ENCODE measurements around the gene LIN7B. TPM values are rescaled to one million over a fixed set of nuclear protein-coding genes. Genes with fewer than 3 reads are reported as not detected.
A peak's percentile ranks its signal among the peaks of the same experiment; 100 is the strongest.

The LIN7B gene
- total RNA-seq, 2 donors from 2014 or later, result 11.8 to 14.6 TPM

DNA sequence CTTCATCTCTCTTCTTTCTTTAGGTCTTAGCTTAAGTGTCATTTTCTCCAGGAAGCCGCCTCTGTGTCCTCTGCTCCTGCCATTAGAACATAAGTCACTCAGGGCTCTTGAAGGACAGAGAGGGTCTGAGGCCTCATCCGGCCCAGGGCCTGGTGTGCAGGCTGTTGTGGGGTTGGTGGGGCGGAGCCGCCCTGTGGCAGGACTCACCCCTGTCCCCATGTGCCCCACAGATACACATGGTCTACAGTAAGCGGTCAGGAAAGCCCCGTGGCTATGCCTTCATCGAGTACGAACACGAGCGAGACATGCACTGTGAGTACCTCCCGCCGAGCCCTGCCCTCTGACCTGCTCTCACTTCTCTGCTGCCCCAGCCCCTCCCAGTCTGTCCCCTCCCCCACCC lies 13.0 kb upstream of the LIN7B start:
- no peaks in the 10 kb centered on the region for H3K4me1 ChIP-seq
- H3K9ac ChIP-seq (ENCODE audit: low read depth in 2 of 2, low read length in 2 of 2), result no peak overlapping the region
- no peak for DNase-seq
- H3K36me3 ChIP-seq, result peaks cover 29% of the 10 kb centered on the region
- H3K4me3 ChIP-seq, result no peak overlapping the region
- no peaks in the 10 kb centered on the region for H3K27me3 ChIP-seq
- no peak overlapping the region for H3K27ac ChIP-seq
- no peaks in the 10 kb centered on the region for H3K9me3 ChIP-seq
- TF ChIP-seq, protein P1, sequence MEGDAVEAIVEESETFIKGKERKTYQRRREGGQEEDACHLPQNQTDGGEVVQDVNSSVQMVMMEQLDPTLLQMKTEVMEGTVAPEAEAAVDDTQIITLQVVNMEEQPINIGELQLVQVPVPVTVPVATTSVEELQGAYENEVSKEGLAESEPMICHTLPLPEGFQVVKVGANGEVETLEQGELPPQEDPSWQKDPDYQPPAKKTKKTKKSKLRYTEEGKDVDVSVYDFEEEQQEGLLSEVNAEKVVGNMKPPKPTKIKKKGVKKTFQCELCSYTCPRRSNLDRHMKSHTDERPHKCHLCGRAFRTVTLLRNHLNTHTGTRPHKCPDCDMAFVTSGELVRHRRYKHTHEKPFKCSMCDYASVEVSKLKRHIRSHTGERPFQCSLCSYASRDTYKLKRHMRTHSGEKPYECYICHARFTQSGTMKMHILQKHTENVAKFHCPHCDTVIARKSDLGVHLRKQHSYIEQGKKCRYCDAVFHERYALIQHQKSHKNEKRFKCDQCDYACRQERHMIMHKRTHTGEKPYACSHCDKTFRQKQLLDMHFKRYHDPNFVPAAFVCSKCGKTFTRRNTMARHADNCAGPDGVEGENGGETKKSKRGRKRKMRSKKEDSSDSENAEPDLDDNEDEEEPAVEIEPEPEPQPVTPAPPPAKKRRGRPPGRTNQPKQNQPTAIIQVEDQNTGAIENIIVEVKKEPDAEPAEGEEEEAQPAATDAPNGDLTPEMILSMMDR (IDR thresholded peaks at IDR 0.05), result no peak
- intact Hi-C loops (cut with DNase I), result no loop called here

DNA sequence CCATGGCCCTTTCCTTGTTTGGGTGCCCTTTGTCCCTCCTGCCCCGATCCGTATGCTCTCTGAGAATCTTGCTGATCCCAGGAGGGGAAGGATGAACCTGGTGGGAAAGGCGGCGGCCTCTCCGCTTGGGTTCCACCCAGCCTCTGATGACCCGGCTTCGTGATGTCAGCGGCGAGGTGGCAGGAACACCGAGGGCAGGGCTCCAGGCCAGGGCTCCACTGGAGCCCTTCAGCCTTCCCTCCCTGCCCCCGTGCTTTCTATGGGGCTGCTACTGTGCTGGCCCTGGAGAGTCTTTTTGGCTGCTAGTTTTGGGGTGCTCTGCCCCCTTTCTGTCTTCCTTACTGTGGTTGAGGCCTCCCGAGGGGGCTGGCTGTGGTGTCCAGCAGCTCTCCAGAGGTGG lies 11.9 kb upstream of the LIN7B start:
- H3K9ac ChIP-seq (ENCODE audit: low read depth in 2 of 2, low read length in 2 of 2), result no peak overlapping the region
- TF ChIP-seq, protein P1 (IDR thresholded peaks at IDR 0.05), result no peak
- no peak overlapping the region for H3K27ac ChIP-seq
- no peaks in the 10 kb centered on the region for H3K9me3 ChIP-seq
- peaks cover 33% of the 10 kb centered on the region for H3K36me3 ChIP-seq
- no peak for DNase-seq
- H3K27me3 ChIP-seq, result no peaks in the 10 kb centered on the region
- H3K4me1 ChIP-seq, result no peaks in the 10 kb centered on the region
- intact Hi-C loops (cut with DNase I), result no loop called here
- no peak overlapping the region for H3K4me3 ChIP-seq

DNA sequence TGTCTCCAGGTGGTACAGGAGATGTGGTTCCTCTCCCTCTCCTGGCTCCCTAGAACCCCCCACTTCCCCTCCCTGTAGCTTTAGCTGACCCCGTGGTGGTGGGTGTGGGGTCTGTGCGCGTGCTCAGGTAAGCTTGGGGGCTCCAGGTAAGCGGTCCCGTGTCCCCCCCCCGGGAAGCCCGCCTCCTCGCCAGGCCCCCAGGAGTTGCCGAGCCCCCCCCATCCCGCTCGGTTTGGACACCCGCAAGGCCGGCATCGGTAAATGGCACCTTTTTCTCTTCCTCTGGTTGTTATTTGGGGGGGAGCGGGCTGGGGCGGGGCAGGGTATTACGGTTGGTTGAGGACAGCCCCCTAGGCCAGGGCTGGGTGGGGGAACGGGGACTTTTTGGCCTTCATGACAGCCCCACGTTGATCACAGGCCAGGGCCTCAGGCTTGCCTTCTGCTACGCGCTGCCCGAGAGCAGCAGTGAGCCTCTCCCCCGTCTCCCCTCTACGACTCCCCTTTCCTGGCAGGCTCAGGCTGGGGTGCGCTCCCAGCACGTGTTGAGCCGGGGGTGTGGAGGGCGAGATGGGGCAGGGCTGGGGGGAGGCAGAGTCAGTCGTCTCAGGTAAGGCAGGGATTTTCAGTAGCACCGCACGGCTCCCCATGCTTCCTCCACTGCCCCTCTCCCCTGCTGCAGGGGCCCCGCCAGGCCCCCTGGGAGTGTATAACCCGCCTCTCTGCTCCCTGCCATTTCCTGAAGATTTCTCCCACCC lies 10.7 kb upstream of the LIN7B start:
- no peak overlapping the region for H3K27ac ChIP-seq
- H3K4me3 ChIP-seq, result no peak overlapping the region
- H3K9me3 ChIP-seq, result no peaks in the 10 kb centered on the region
- H3K4me1 ChIP-seq, result no peaks in the 10 kb centered on the region
- intact Hi-C loops (cut with DNase I), result no loop called here
- DNase-seq, result no peak
- no peaks in the 10 kb centered on the region for H3K27me3 ChIP-seq
- TF ChIP-seq, protein P1 (IDR thresholded peaks at IDR 0.05), result no peak
- no peak overlapping the region for H3K9ac ChIP-seq (ENCODE audit: low read depth in 2 of 2, low read length in 2 of 2)
- peaks cover 44% of the 10 kb centered on the region for H3K36me3 ChIP-seq

DNA sequence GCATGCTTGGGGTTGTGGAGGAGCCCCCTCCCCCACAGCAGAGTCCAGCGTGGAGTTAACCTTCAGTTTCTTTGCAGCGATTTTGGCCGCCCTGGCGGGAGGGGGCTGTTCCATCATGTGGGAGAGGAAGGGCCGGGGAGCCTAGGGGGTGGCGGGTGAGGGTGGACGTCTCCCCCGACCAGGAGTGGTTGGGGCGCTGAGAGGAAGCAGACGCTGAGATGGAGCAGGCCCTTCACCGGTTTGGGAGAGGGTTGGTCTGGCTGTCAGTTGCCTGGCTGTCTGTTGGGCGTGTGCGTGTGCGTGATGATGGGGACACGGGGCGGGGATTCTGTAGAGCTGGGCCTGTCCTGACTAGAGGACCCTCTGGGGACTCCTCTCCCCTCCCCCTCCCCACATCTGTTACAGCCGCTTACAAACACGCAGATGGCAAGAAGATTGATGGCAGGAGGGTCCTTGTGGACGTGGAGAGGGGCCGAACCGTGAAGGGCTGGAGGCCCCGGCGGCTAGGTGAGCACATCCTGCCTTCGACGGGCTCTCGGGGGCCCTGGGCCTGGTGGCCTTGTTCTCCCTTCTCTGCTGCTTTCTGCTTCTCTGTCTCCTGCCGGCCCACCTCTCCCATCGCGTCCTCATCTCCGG lies 9.8 kb upstream of the LIN7B start:
- no peaks in the 10 kb centered on the region for H3K9me3 ChIP-seq
- no peak overlapping the region for H3K9ac ChIP-seq (ENCODE audit: low read depth in 2 of 2, low read length in 2 of 2)
- DNase-seq, result no peak
- intact Hi-C loops (cut with DNase I), result no loop called here
- no peaks in the 10 kb centered on the region for H3K4me1 ChIP-seq
- H3K27ac ChIP-seq, result no peak overlapping the region
- H3K27me3 ChIP-seq, result no peaks in the 10 kb centered on the region
- no peak overlapping the region for H3K4me3 ChIP-seq
- TF ChIP-seq, protein P1 (IDR thresholded peaks at IDR 0.05), result no peak
- H3K36me3 ChIP-seq, result peaks cover 41% of the 10 kb centered on the region

DNA sequence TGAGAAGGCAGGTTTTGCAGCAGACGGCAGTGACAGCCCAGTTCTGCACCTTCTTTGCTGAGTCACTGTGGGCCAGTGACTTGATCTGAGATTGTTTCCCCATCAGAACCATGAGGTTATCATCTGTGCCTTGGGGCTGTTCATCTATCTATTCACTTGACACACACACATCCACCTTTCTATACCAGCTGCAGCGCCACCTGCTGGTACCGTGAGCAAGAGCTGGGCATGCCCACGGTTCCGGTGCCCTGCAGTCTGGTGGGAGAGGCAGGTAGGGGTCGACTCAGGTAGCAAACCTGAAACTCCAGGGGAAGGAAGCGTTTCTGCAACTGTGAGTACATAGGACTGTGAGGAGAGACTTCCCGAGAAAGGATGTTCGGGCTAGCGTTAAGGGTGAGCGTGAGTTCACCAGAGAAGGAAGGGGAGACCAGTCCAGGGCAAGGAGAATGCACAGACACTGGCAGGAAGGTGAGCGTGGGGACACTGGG lies 7.5 kb upstream of the LIN7B start:
- Histone ChIP-seq H3K9me3 (no peaks in the 10 kb centered on the region), H3K9ac (ENCODE audit: low read depth in 2 of 2, low read length in 2 of 2) (no peak overlapping the region), H3K27ac (no peak overlapping the region), H3K27me3 (no peaks in the 10 kb centered on the region), H3K36me3 (peaks cover 33% of the 10 kb centered on the region), H3K4me1 (no peaks in the 10 kb centered on the region), H3K4me3 (no peak overlapping the region)
- peak; percentile 68 for DNase-seq
- intact Hi-C loops (cut with DNase I), result no loop called here
- TF ChIP-seq, protein P1 (IDR thresholded peaks at IDR 0.05), result peak; percentile 74
